Gastroesophageal sphincter (tissue), 3 donors: ENCODE results near the gene SDC4.

Experiments
- CTCF ChIP-seq, 4 experiments: fragments of 200-600 bp in 2 of 4; fragments of 450-650 bp in 2 of 4; sonication (generic) in 1 of 4; IDR thresholded peaks; one replicate each; pipeline ENCODE4 v1.5.1; 2017 to 2019; ENCODE audit warnings: antibody characterized with exemption in 4 of 4, mild to moderate bottlenecking in 2 of 4, moderate library complexity in 2 of 4
- EP300 ChIP-seq: sonication (generic); formaldehyde crosslinking; IDR thresholded peaks from one replicate; pipeline ENCODE4 v1.6.1; 2017; ENCODE audit warnings: antibody characterized with exemption, mild to moderate bottlenecking
- POLR2A ChIP-seq, 2 donors: fragments of 450-650 bp; IDR thresholded peaks; one replicate each; pipeline ENCODE4 v1.6.1; 2017; ENCODE audit warnings: antibody characterized with exemption in 2 of 2, mild to moderate bottlenecking in 2 of 2, moderate library complexity in 1 of 2
- POLR2AphosphoS5 ChIP-seq: sonication (generic); formaldehyde crosslinking; IDR thresholded peaks from one replicate; pipeline ENCODE4 v1.6.1; 2017; ENCODE audit warnings: antibody characterized with exemption

GRCh38 chr20:45317826-45318225 is 30.4 kb downstream of the SDC4 start:
- no peak for TF ChIP-seq CTCF (IDR thresholded peaks at IDR 0.05)
- no peak for TF ChIP-seq EP300
- no peak for TF ChIP-seq POLR2A (IDR thresholded peaks at IDR 0.05)
- TF ChIP-seq POLR2AphosphoS5 = no peak
